Muscle layer of duodenum (tissue), 2 donors: ENCODE results near the gene EXOC6B.

Source experiments
- H3K27ac ChIP-seq: one replicate; pipeline ENCODE4 v1.7.0; 2013; ENCODE audit warnings: mild to moderate bottlenecking, low read length
- H3K27me3 ChIP-seq: one replicate; pipeline ENCODE4 v1.7.0; 2013; ENCODE audit warnings: low read depth, mild to moderate bottlenecking, control low read depth, low read length
- H3K36me3 ChIP-seq, 2 donors: one replicate each; pipeline ENCODE4 v1.7.0; 2013; ENCODE audit warnings: low read length in 2 of 2, control low read depth in 1 of 2, mild to moderate bottlenecking in 1 of 2; ENCODE audit not compliant: insufficient read depth in 2 of 2, control insufficient read depth in 1 of 2
- H3K4me1 ChIP-seq, 2 donors: one replicate each; pipeline ENCODE4 v1.7.0; 2013; ENCODE audit warnings: low read length in 2 of 2, mild to moderate bottlenecking in 2 of 2, control low read depth in 1 of 2, moderate library complexity in 1 of 2; ENCODE audit not compliant: insufficient read depth in 2 of 2, control insufficient read depth in 1 of 2
- H3K4me3 ChIP-seq, 2 donors: one replicate each; pipeline ENCODE4 v1.7.0; 2013; ENCODE audit warnings: low read length in 2 of 2, low read depth in 1 of 2, mild to moderate bottlenecking in 1 of 2
- H3K9me3 ChIP-seq, 2 donors: one replicate each; pipeline ENCODE4 v1.7.0; 2013; ENCODE audit warnings: low read length in 2 of 2, control low read depth in 1 of 2, mild to moderate bottlenecking in 1 of 2; ENCODE audit not compliant: control insufficient read depth in 1 of 2
- donor health status: healthy.

EXOC6B gene

DNA sequence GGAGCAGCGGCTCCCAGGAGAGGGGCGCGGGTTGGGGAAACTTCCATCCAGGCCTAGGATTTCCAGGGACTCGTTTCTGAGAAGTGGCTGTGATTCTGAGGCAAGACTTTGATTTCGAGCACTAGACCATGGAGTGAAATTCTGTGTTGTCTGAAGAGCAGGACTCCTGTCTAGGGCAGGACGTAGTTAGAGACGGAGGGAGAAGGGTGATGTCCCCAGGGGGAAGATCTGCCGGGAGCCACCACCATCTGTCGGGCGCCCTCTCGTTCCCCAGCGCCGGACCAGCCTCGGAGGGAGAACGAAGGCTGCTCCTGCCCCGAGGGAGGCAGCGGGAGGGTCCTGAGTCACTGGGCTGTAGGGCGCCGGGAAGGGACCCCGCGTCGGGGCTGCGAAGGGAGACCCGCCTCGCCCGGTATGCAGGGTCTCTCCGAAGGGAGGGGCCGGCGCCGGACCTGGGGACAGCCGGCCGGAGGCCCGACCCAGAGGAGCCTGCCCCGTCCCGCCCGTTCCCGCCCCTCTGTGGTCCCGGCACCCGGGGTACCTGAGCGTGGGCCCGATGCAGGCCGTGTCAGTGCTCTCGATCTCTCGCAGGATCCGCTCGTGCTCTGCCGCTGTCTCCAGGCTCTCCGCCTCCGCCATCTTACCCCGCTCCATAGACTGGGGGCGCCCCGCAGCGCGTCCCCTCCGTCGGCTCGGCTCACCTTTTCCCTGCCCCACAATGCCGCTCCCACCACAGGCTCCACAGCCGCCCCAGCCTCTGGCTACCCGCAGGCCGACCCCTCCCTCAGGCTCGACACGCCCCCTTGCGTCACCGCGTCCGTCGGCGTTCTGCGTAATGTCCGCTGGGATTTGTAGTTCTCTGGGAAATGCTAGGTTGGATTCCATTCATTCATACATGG is at the start of gene EXOC6B:
EXOC6B (minus strand) TSS at position 777 of the 899 bp plus-strand sequence.
- H3K36me3 ChIP-seq: no peaks in the 10 kb centered on the region
- peak within 1 kb of the TSS; percentile 60 for H3K27ac ChIP-seq
- H3K4me1 ChIP-seq: peaks cover 8 to 12% of the 10 kb centered on the region in 2 donors
- no peaks in the 10 kb centered on the region for H3K27me3 ChIP-seq
- H3K9me3 ChIP-seq: no peaks in the 10 kb centered on the region
- H3K4me3 ChIP-seq: peak within 1 kb of the TSS; percentile 75 to 76

DNA sequence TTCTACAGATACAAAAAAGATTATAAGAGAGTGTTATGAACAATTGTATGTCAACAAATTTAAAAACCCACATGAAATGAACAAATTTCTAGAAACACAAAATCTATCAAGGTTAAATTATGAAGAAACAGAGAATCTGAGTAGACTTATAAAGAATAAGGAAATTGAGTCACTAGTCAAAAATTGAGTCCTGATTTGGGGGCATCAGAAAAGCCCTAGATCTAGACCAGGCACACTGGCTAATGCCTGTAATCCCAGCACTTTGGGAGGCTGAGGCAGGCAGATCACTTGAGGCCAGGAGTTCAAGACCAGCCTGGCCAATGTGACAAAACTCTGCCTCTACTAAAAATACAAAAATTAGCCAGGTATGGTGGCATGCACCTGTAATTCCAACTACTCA is 46.0 kb upstream of the EXOC6B start:
- Histone ChIP-seq H3K36me3 (no peaks in the 10 kb centered on the region), H3K9me3 (peaks cover 0 to 5% of the 10 kb centered on the region in 2 donors), H3K4me1 (no peaks in the 10 kb centered on the region), H3K4me3 (no peak overlapping the region), H3K27me3 (no peaks in the 10 kb centered on the region), H3K27ac (no peak overlapping the region)

DNA sequence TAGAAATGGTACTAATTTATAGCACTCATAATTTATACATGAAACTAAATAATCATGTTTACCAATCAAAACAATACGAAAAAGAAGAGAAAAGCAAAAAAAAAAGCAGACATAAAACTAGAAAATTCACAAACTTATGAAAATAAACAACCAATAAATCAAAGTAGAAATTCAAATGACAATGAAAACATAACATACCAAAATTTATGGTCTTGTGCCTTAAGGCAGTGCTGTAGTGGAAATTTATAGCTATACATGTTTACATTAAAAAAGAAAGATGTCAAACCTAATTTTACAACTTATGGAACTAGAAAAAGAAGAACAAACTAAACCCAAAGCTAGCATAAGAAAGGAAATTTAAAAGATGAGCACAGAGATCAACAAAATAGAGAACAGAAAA is 45.2 kb upstream of the EXOC6B start:
- no peaks in the 10 kb centered on the region for H3K36me3 ChIP-seq
- no peak overlapping the region for H3K4me3 ChIP-seq
- H3K4me1 ChIP-seq: no peaks in the 10 kb centered on the region
- H3K27ac ChIP-seq: no peak overlapping the region
- H3K27me3 ChIP-seq: no peaks in the 10 kb centered on the region
- H3K9me3 ChIP-seq: peaks cover 0 to 5% of the 10 kb centered on the region in 2 donors

DNA sequence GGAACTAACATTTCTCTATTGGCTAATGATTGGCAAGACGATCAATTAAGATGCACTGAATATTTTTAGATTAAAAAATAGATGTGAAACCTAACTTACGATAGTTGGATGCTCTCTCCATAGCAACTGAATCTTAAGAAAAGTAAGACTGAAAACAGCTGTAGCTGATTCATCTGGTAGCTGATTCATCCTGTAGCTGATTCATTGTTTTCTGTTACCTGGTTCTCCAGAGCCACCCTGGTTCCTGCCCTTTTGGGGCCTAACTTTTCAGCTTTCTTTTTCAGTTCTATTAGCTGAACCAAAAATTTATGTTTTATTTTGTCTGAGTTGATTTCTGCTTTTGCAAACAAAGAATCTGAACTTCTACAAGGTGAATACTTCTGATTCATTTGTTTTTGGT is 38.7 kb upstream of the EXOC6B start:
- Histone ChIP-seq H3K9me3 (no peaks in the 10 kb centered on the region), H3K27ac (no peak overlapping the region), H3K36me3 (no peaks in the 10 kb centered on the region), H3K4me1 (peaks cover 4 to 5% of the 10 kb centered on the region in 2 donors), H3K4me3 (no peak overlapping the region), H3K27me3 (peaks cover 4% of the 10 kb centered on the region)

GRCh38 chr2:72863046-72863445 is 37.2 kb upstream of the EXOC6B start:
- Histone ChIP-seq H3K4me1 (peaks cover 4 to 5% of the 10 kb centered on the region in 2 donors), H3K36me3 (no peaks in the 10 kb centered on the region), H3K4me3 (peak overlapping the region in 1 of 2 donors; percentile 22), H3K9me3 (no peaks in the 10 kb centered on the region), H3K27ac (no peak overlapping the region), H3K27me3 (peaks cover 4% of the 10 kb centered on the region)

GRCh38 chr2:72862239-72862988 is 36.6 kb upstream of the EXOC6B start:
- H3K4me1 ChIP-seq: peaks cover 4 to 5% of the 10 kb centered on the region in 2 donors
- H3K27me3 ChIP-seq: peaks cover 4% of the 10 kb centered on the region
- H3K4me3 ChIP-seq: peak overlapping the region; percentile 22 to 27

DNA sequence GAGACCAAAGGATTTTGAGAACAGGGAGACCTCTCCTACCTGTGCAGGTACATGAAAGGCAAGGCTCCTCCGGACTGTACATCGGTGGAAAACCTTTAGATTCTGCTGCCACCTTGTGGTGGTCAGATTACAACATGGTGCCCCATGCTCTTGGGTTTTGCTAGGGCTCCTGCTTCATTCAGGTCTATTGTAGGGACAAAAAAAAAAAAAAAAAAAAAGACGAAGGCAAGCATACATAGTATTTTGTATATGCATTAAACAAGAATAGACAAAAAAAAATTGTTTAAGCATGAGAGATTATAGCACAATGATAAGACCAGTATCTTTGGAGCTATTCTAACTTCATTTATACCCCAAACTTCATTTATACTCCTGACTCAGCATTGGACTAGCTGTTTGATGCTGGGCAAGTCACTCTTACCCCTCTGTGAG is 34.0 kb upstream of the EXOC6B start:
- Histone ChIP-seq H3K4me3 (no peak overlapping the region), H3K4me1 (peaks cover 4 to 5% of the 10 kb centered on the region in 2 donors), H3K27me3 (peaks cover 15% of the 10 kb centered on the region), H3K27ac (no peak overlapping the region), H3K9me3 (no peaks in the 10 kb centered on the region), H3K36me3 (no peaks in the 10 kb centered on the region)

More at GRCh38 chr2:72862239-72862988, 36.6 kb upstream of the EXOC6B start:
- Histone ChIP-seq H3K27ac (no peak overlapping the region), H3K36me3 (no peaks in the 10 kb centered on the region), H3K9me3 (no peaks in the 10 kb centered on the region)

GRCh38 chr2:72851333-72851732 is 25.5 kb upstream of the EXOC6B start:
- H3K4me1 ChIP-seq: no peaks in the 10 kb centered on the region
- no peak overlapping the region for H3K4me3 ChIP-seq
- H3K36me3 ChIP-seq: no peaks in the 10 kb centered on the region
- peaks cover 8% of the 10 kb centered on the region for H3K27me3 ChIP-seq
- no peaks in the 10 kb centered on the region for H3K9me3 ChIP-seq
- H3K27ac ChIP-seq: no peak overlapping the region

- Histone ChIP-seq H3K36me3 (no peaks in the 10 kb centered on the region), H3K4me1 (no peaks in the 10 kb centered on the region), H3K27ac (no peak overlapping the region), H3K9me3 (no peaks in the 10 kb centered on the region), H3K27me3 (no peaks in the 10 kb centered on the region), H3K4me3 (no peak overlapping the region)
Observed at GRCh38 chr2:72849138-72849462, 23.3 kb upstream of the EXOC6B start.

DNA sequence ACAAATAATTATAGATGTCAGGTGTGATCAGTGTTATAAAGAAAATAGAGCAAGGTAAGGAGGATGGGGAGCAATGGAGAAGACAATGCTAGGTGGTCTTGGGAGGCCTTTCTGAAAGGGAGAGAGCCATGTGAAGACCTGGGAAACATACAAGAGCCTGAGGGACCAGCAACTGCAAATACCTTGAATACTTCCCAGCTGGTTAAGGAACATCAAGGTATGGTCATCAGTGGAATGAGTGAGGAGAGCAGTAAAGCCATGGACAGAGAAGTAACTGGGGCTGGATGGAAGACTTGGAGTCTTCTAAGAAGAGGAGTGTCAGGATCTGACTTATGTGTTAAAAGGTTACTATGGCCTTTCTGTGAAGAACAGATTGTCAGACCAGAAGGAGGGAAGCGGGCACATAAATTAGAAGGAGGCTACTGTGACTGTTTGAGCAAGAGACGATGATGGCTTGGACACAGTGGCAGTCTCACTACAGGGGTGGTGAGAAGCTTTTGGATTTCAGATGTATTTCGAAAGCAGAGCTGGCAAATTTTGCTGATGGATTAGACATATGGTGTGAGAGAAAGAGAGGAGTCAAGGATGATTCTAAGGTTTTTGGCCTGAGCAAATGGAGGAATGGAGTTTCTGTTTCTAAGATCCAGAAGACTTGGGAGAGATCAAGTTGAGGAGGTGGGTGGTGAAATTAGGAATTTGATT is 22.8 kb upstream of the EXOC6B start:
- no peaks in the 10 kb centered on the region for H3K9me3 ChIP-seq

More for the DNA sequence above, 22.8 kb upstream of the EXOC6B start:
- Histone ChIP-seq H3K27ac (no peak overlapping the region), H3K27me3 (no peaks in the 10 kb centered on the region), H3K4me1 (no peaks in the 10 kb centered on the region), H3K36me3 (no peaks in the 10 kb centered on the region), H3K4me3 (no peak overlapping the region)
